Left lung (tissue), 10 donors: ENCODE results near the gene SYNGR4. TPM values are rescaled to one million over a fixed set of nuclear protein-coding genes. Genes with fewer than 3 reads are reported as not detected.
A peak's percentile ranks its signal among the peaks of the same experiment; 100 is the strongest.

Experiments
- ATAC-seq: fragments of 200-7000 bp; cut with Tn5 transposase; one replicate; pipeline ENCODE4 v1.9.1; 2020; ENCODE audit warnings: moderate library complexity
- DNase-seq, 4 donors: peaks; one replicate each; pipeline ENCODE4 v3.0.0-alpha.2; 2013 to 2020
- H3K27ac ChIP-seq, 2 donors: fragments of 200-600 bp; sonication (generic) in 1 of 2; one replicate each; pipeline versions ENCODE4 v1.5.0 to v1.8.0; 2020 to 2021
- H3K27me3 ChIP-seq, 2 donors: fragments of 200-600 bp; sonication (generic) in 1 of 2; one replicate each; pipeline versions ENCODE4 v1.5.0 to v1.8.0; 2020 to 2021
- H3K36me3 ChIP-seq, 2 donors: fragments of 200-600 bp; sonication (generic) in 1 of 2; one replicate each; pipeline versions ENCODE4 v1.5.0 to v1.8.0; 2020 to 2021
- H3K4me1 ChIP-seq, 2 donors: fragments of 200-600 bp; one replicate each; pipeline ENCODE4 v1.8.0; 2021
- H3K4me3 ChIP-seq, 2 donors: fragments of 200-600 bp; sonication (generic) in 1 of 2; one replicate each; pipeline versions ENCODE4 v1.5.0 to v1.8.0; 2020 to 2021; ENCODE audit warnings: mild to moderate bottlenecking in 1 of 2
- H3K9me3 ChIP-seq, 2 donors: fragments of 200-600 bp; sonication (generic) in 1 of 2; one replicate each; pipeline versions ENCODE4 v1.5.0 to v1.8.0; 2020 to 2021
- CTCF ChIP-seq, 2 donors: fragments of 200-600 bp; sonication (generic) in 1 of 2; IDR thresholded peaks; one replicate each; pipeline versions ENCODE4 v1.5.0 to v1.8.0; 2021; ENCODE audit warnings: antibody characterized with exemption in 2 of 2
- intact Hi-C, 2 donors: fragments of 100-400 bp; cut with DNase I; formaldehyde crosslinking; loops; one replicate each; pipeline versions ENCODE4 v1.11.2 to v1.14.2; 2022
- polyA plus RNA-seq, 6 donors: library from polyadenylated mRNA; unstranded; fragments of 120-200 nt; gene quantifications; one replicate each; pipeline ENCODE4 v1.2.1, GENCODE V29; 2013; ENCODE audit not compliant: insufficient read length in 6 of 6
- total RNA-seq, 2 donors: library from RNA; stranded (reverse); fragmentation: NEBNext Ultra II Directional; extraction: Animal tissue kit (Norgen Biotek cat#: 25700); gene quantifications; one replicate each; pipeline ENCODE4 v1.2.1, GENCODE V29; 2021
- donor health status: DM: no; HTN: yes; CAD: no.
- donor health status: DM: no; HTN: no; CAD: no.

Gene SYNGR4
- total and polyA plus RNA-seq, 8 donors, result 0.14 to 0.65 TPM; not detected in 6

- Histone ChIP-seq H3K36me3 (peaks cover 0 to 27% of the 10 kb centered on the region in 2 donors), H3K9me3 (no peaks in the 10 kb centered on the region), H3K27ac (peak overlapping the region; percentile 88 to 92), H3K4me3 (peak overlapping the region; percentile 18 to 45), H3K4me1 (peaks cover 12 to 61% of the 10 kb centered on the region in 2 donors), H3K27me3 (no peaks in the 10 kb centered on the region)
- peak; percentile 79 to 95 for TF ChIP-seq CTCF (IDR thresholded peaks at IDR 0.05)
- DNase-seq, result peak; percentile 79 to 99 (median 94)
- peak; percentile 88 for ATAC-seq
- intact Hi-C loops, result no loop called here
Measured at GRCh38 chr19:48333467-48334384, 30.4 kb upstream of the SYNGR4 start.

- ATAC-seq (no peak), DNase-seq (peak in 1 of 4 donors; percentile 53)
- peaks cover 0 to 5% of the 10 kb centered on the region in 2 donors for H3K36me3 ChIP-seq
- intact Hi-C loops, result no loop called here
- H3K9me3 ChIP-seq, result no peaks in the 10 kb centered on the region
- no peaks in the 10 kb centered on the region for H3K27me3 ChIP-seq
- no peak overlapping the region for H3K27ac ChIP-seq
- no peak for TF ChIP-seq CTCF (IDR thresholded peaks at IDR 0.05)
- H3K4me3 ChIP-seq, result no peak overlapping the region
- H3K4me1 ChIP-seq, result peaks cover 4 to 23% of the 10 kb centered on the region in 2 donors
Measured at GRCh38 chr19:48338253-48338755, 25.9 kb upstream of the SYNGR4 start.

GRCh38 chr19:48338802-48339503 lies 25.2 kb upstream of the SYNGR4 start:
- no peak overlapping the region for H3K27ac ChIP-seq
- peaks cover 0 to 5% of the 10 kb centered on the region in 2 donors for H3K36me3 ChIP-seq
- DNase-seq (peak in 1 of 4 donors; percentile 45), ATAC-seq (no peak)
- no peaks in the 10 kb centered on the region for H3K27me3 ChIP-seq
- H3K4me3 ChIP-seq, result no peak overlapping the region
- intact Hi-C loops, result no loop called here
- no peaks in the 10 kb centered on the region for H3K9me3 ChIP-seq
- H3K4me1 ChIP-seq, result peaks cover 0 to 16% of the 10 kb centered on the region in 2 donors
- TF ChIP-seq CTCF (IDR thresholded peaks at IDR 0.05), result no peak

- no peaks in the 10 kb centered on the region for H3K27me3 ChIP-seq
- no peaks in the 10 kb centered on the region for H3K9me3 ChIP-seq
- peaks cover 0 to 5% of the 10 kb centered on the region in 2 donors for H3K36me3 ChIP-seq
- no peak overlapping the region for H3K4me3 ChIP-seq
- no peak for ATAC-seq
- intact Hi-C loops, result no loop called here
- DNase-seq, result peak in 1 of 4 donors; percentile 24
- TF ChIP-seq CTCF (IDR thresholded peaks at IDR 0.05), result no peak
- no peak overlapping the region for H3K27ac ChIP-seq
- H3K4me1 ChIP-seq, result peaks cover 0 to 8% of the 10 kb centered on the region in 2 donors
Measured at GRCh38 chr19:48340995-48341394, 23.2 kb upstream of the SYNGR4 start.
